Gastroesophageal sphincter (tissue), 3 donors: ENCODE measurements around the gene MMRN2.

Source experiments
- EP300 ChIP-seq: sonication (generic); formaldehyde crosslinking; IDR thresholded peaks from one replicate; pipeline ENCODE4 v1.6.1; 2017; ENCODE audit warnings: antibody characterized with exemption, mild to moderate bottlenecking
- POLR2A ChIP-seq, 2 donors: fragments of 450-650 bp; IDR thresholded peaks; one replicate each; pipeline ENCODE4 v1.6.1; 2017; ENCODE audit warnings: antibody characterized with exemption in 2 of 2, mild to moderate bottlenecking in 2 of 2, moderate library complexity in 1 of 2
- POLR2AphosphoS5 ChIP-seq: sonication (generic); formaldehyde crosslinking; IDR thresholded peaks from one replicate; pipeline ENCODE4 v1.6.1; 2017; ENCODE audit warnings: antibody characterized with exemption
- TF ChIP-seq, protein P1 (sequence below), 4 experiments: fragments of 200-600 bp in 2 of 4; fragments of 450-650 bp in 2 of 4; sonication (generic) in 1 of 4; IDR thresholded peaks; one replicate each; pipeline ENCODE4 v1.5.1; 2017 to 2019; ENCODE audit warnings: antibody characterized with exemption in 4 of 4, mild to moderate bottlenecking in 2 of 4, moderate library complexity in 2 of 4

DNA sequence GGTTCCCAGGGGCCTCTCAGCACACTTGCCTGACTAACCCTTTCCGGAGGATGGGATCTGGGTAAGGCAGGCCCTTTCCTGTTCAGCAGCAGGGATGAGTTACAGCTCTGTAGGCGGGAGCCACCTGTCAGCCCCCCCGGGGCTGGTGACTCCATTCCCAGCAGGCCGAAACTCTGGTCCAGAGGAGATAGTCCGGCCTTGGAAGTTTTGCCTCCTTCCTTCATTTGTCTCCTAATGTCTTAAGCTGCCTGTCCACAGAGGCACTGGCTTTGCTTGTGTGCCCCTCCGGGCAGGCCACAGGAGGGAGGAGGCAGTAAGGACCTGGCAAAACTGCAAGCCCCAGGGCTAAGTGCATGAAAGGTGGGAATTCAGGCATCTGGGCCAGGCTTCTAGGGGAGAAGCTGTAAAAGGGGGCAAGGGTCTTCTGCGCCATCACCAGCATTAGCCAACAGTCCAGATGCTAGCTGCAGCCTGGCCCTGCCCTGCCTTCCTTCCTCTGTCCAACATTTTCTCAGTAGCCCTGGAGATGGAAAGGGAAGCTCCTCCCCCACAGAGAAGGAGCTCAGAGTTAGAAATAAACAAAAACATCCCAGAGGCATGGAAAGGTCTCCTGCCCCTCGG, 12.1 kb upstream of the MMRN2 start:
- TF ChIP-seq, protein P1, sequence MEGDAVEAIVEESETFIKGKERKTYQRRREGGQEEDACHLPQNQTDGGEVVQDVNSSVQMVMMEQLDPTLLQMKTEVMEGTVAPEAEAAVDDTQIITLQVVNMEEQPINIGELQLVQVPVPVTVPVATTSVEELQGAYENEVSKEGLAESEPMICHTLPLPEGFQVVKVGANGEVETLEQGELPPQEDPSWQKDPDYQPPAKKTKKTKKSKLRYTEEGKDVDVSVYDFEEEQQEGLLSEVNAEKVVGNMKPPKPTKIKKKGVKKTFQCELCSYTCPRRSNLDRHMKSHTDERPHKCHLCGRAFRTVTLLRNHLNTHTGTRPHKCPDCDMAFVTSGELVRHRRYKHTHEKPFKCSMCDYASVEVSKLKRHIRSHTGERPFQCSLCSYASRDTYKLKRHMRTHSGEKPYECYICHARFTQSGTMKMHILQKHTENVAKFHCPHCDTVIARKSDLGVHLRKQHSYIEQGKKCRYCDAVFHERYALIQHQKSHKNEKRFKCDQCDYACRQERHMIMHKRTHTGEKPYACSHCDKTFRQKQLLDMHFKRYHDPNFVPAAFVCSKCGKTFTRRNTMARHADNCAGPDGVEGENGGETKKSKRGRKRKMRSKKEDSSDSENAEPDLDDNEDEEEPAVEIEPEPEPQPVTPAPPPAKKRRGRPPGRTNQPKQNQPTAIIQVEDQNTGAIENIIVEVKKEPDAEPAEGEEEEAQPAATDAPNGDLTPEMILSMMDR (IDR thresholded peaks at IDR 0.05), result no peak
- TF ChIP-seq POLR2A (IDR thresholded peaks at IDR 0.05), result no peak
- no peak for TF ChIP-seq EP300
- TF ChIP-seq POLR2AphosphoS5, result no peak
